Activated effector memory CD4-positive, alpha-beta T cell treated with Interleukin-2 at 50 U/mL for 16 hours (primary cell): Measurements from ENCODE around the gene WBP2NL.
"Not testable (repeated sequence)": the region's sequence is repeated elsewhere in the genome, so short reads cannot be mapped to it uniquely, and the experiment has no call there.

Source experiments
- DNase-seq: peaks from one replicate; pipeline ENCODE4 v3.0.0-alpha.2; 2020

Gene WBP2NL

DNA sequence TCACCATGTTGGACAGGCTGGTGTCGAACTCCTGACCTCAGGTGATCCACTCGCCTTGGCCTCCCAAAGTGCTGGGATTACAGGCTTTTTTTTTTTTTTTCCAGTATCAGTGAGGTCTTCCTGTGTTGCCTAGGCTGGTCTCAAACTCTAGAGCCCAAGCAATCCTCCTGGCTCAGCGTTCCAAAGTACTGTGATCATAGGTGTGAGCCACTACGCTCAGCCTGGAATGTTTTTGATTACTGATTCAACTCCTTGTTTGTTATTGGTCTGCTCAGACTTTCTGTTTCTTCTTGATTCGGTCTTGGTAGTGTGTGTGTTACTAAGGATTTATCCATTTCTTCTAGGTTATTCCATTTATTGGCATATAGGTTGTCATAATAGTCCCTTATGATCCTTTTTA, 40.7 kb downstream of the WBP2NL start:
- no peak for DNase-seq

DNA sequence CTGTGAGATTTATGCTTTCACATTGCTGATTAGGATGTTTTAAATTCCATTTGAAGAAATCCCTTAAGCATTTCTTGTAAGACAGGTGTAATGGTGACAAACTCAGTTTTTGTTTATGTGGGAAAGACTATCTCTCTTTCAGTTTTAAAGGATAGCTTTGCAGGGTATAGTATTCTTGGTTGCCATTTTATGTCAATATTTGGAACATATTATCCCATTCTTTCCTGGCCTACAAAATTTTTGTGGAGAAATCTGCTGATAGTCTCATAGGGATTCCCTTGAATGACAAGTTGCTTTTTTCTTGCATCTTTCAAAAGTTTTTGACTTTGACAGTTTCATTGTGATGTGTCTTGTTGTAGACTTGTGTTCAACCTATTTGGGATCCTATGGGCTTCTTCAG, 43.2 kb downstream of the WBP2NL start:
- DNase-seq, result no peak

DNA sequence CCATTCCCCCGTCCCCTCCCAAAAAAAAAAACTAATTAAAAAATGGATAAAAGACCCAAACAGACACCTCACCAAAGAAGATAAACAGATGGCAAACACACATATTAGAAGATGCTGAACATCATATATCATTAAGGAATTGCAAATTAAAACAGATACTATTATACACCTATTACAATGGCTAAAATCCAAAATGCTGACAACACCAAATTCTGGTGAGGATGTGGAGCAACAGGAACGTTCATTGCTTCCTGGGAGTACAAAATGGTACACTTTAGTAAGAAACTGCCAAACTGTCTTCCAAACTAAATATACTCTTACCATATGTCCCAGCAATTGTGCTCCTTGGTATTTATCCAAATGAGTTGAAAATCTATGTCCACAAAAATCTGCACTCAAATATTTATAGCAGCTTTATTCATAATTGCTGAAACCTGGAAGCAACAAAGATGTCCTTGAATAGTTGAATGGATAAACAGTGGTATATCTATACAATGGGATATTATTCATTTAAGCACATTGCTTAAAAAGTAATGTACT, 52.1 kb downstream of the WBP2NL start:
- DNase-seq, result no peak

DNA sequence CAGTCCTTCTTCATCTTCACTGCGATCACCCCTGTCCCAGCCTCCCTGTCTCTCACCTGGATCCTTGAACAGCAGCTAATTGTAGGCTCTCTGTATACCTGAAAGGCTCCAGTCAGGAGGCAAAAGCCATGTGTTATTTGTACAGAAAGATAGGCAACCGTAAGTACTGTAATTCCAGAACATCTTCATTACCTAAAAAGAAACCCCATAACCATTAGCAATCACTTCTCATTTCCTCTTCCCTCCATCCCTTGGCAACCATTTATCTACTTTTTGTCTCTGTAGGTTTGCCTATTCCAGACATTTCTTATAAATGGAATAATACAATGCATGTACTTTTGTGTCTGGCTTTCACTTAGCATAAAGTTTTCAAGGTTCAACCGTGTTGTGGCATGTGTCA, 54.2 kb downstream of the WBP2NL start:
- DNase-seq, result no peak

DNA sequence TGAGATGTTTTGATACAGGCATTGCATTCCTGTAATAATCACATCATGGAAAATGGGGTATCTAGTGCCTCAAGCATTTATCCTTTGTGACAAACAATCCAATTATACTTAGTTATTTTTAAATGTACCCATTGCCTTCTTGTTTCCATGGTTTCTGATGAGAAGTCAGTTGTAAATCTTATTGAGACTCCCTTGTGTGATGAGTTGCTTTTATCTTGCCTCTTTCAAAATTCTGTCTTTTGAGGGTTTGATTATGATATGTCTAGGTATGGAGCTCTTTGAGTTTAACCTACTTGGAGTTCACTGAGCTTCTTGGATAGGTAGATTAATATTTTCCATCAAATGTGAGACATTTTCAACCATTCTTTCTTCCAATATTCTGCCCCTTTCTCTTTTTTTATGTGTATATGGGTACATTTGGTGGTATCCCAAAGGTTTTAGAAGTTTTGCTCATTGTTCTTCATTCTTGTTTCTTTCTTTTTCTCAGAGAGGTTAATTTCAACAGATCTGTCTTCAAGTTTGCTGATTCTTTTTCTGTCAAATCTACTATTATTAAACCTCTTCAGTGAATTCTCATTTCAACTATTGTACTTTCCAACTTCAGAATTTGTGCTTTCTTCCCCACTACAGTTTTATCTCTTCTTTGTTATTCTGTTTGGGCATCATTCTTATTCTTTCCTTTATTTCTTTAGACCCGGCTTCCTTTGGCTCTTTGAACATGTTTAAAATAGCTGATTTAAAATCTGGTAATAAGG, 58.3 kb downstream of the WBP2NL start:
- DNase-seq, result no peak

- no peak for DNase-seq
These were observed 61.9 kb downstream of the WBP2NL start for GRCh38 chr22:42060489-42060888.

- no peak for DNase-seq
These were observed 62.5 kb downstream of the WBP2NL start for GRCh38 chr22:42061041-42061440.

- DNase-seq, result no peak
These were observed 64.0 kb downstream of the WBP2NL start for GRCh38 chr22:42062506-42063170.

- no peak for DNase-seq
These were observed 66.0 kb downstream of the WBP2NL start for GRCh38 chr22:42064629-42065028.

- no peak for DNase-seq
These were observed 67.0 kb downstream of the WBP2NL start for GRCh38 chr22:42065438-42066125.

DNA sequence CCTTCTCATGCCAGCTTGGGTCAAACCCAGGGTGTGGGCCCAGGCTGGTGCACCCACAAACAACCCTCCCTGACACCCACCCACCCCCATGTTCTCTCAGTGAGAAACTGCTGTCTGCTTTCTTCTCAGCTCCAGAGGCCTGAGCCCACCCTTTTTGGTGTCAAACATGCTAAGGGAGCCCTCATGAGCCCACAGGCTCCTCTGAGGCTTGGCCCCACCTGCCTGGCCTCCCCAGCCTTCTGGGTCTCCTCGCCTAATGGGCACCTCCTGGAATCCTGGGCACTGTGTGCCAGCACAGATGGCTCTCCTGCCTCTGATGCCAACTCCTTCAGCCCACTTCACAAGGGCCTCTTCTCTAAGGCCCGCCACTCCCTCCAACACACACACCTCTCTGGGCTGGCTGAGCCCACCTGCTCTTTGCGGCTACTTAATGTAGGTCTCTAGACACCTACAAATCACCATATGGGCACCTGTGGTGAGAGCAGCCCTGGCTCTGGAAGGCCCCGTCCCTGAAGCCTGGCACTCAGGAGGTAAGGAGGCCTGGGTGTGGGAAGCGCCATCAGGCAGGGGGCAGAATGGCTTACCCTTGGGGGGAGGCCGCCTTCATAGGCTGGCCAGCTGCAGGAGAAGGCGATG, 67.7 kb downstream of the WBP2NL start:
- DNase-seq, result no peak

DNA sequence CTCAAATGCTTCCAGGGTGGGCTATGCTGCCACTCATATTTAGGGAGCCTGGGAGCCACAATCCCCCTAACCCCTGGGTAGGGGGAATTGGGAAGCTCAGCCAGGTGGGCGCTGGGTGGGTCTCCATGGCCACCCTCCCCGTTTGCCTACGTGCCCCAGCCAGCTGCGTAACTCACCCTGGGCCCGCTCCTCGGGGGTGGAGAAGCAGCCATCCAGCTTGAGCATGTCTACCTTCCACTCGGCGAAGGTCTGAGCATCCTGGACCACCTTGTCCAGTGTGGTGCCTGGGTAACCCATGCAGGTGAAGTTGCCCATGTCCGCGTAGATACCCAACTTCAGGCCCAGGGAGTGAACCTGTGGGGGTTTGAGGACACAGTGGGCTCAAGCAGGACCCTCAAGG, 68.3 kb downstream of the WBP2NL start:
- no peak for DNase-seq

DNA sequence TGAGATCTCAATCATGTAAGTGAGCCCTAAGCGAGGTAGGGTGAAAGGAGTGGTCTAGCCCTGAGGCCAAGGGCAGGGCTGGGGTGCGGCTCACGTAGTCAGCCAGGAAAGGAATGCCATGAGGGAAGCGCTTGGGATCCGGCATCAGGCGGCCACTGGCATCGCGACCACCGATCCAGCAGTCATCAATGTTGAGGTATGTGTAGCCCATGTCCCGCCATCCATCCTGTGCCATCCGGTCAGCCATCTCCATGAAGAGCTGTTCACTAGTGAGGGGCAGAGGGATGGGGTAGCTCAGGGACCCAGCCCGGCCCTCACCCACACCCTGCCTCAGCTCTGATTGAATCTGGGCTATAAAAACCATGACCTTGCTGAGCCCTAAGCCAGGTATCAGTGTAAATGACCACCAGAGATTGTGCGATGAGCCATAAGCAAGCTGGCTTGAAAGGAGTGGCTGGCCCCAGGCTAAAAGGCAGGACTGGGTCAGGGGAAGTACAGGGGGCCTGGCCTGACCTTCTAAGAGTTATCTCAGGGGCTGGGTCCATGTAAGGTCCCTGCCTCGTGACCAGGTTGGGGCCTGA, 69.2 kb downstream of the WBP2NL start:
- no peak for DNase-seq

DNA sequence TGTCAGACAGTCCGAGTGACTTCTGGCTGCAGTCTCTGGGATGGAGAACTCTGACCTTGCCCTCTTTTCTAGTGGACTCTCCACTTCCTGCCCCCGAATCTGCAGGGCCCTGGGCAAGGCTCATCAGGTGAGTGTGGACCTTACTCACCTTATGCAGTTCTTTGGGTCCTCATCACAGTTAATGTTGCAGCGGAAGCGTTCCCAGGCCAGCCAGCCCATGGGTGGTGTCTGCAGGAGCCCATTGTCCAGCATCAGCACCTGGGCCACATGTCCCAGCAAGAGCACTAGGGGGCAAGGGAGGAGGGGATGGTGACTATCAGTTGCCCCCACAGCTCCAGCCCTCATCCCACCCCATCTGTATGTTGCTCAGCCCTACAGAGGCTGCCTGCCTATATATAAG, 69.7 kb downstream of the WBP2NL start:
- DNase-seq, result no peak

DNA sequence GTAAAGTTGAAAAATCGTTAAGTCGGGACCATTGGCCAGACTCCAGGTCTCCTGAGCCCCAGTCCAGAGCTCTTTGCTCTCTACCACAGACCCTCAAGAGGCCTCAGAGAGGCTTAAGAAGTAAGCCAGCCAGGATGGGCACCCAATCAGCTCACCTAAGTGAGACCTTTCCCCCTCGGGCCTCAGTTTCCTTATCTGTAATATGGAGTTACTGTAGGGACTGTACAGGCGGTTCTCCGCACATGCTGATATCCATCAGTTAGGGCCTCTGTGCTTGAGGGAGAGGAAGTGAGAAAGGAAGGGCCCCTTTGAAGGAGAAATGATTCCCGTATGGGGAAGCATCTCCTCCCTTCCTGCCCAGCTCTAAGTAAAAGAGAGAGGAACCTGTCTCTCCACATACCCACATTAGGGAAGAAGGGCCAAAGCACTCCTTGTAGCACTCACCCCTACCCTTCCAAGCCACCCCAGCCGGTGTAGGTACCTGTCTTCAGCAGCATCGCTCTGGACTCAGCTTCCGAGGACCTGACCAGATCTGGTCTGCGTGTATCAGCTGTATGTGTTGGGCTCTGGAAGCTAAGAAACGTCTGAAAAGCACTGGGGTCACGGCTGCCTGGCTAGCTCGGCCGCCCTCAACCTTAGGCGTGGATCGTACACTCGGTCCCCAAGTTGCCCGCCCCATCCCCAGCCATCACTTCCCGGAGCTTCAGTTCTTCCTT, 71.4 kb downstream of the WBP2NL start:
- no peak for DNase-seq

- DNase-seq, result peak; percentile 86
These were observed 72.2 kb downstream of the WBP2NL start, which contains the start of gene NAGA for GRCh38 chr22:42070517-42071422. Gene NAGA, minus strand, starts transcription at chr22:42070812. Its CDS starts 515 bp downstream, at chr22:42070297.

GRCh38 chr22:42071508-42071907, 72.9 kb downstream of the WBP2NL start:
- DNase-seq, result not testable (repeated sequence)

- DNase-seq, result no peak
These were observed 74.2 kb downstream of the WBP2NL start for GRCh38 chr22:42072606-42073330.

GRCh38 chr22:42073621-42074041, 75.0 kb downstream of the WBP2NL start:
- DNase-seq, result no peak

DNA sequence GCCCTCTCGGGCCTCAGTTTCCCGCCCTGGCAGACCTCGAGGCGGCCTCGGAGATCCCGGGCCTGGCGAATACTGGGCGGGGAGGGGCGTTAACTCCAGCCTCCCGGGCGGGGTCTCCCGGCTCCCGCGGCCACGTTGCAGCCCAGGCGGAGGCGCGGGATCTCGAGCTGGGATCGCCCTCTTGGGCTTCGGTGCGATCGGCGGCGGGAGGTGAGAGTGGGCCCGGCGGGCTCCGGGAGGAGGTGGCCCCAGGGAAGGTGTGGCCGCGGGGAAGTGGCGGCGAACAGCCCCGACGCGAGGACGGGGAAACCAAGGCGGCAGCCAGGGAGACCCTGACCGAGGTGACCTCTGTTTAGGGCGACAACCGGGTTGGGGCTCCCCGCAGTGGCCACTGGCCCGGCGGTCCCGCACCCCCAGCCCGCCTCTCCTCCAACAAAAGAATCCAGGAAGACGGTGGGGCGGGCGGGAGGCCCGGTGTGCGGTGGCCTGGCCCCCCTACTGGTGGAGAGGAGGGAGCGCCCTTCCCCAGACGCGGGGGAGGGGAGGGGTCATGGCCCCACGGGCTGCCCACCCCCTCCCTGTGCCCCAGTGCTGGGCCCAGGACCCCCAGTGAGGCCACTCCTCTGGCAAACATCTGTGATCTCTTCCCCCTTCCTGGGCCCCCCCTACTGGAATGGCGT, 75.7 kb downstream of the WBP2NL start, which contains the start of gene PHETA2:
TSS of gene PHETA2 (plus strand) at position 117 of the 680 bp plus-strand sequence. CDS start 3,046 bp downstream, outside the sequence.
- peak; percentile 47 for DNase-seq
